ENCODE measurements around the gene RNFT2.

GRCh38 chr12:116765271-116765670 is 27.2 kb downstream of the RNFT2 start:
- TF ChIP-seq, protein P1, sequence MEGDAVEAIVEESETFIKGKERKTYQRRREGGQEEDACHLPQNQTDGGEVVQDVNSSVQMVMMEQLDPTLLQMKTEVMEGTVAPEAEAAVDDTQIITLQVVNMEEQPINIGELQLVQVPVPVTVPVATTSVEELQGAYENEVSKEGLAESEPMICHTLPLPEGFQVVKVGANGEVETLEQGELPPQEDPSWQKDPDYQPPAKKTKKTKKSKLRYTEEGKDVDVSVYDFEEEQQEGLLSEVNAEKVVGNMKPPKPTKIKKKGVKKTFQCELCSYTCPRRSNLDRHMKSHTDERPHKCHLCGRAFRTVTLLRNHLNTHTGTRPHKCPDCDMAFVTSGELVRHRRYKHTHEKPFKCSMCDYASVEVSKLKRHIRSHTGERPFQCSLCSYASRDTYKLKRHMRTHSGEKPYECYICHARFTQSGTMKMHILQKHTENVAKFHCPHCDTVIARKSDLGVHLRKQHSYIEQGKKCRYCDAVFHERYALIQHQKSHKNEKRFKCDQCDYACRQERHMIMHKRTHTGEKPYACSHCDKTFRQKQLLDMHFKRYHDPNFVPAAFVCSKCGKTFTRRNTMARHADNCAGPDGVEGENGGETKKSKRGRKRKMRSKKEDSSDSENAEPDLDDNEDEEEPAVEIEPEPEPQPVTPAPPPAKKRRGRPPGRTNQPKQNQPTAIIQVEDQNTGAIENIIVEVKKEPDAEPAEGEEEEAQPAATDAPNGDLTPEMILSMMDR (IDR thresholded peaks at IDR 0.05) = no peak
- no peak for TF ChIP-seq SIN3A (IDR thresholded peaks at IDR 0.05; ENCODE audit: borderline replicate concordance, insufficient read depth, low read depth, low read length)

All from Panc1 (cell line).